ENCODE results near the gene ANKRD60.

GRCh38 chr20:58173930-58174707 lies 54.3 kb downstream of the ANKRD60 start:
- TF ChIP-seq CTCF (conservative IDR thresholded peaks at IDR 0.05 in 1 of 2, IDR thresholded peaks at IDR 0.05 in 1 of 2; ENCODE audit: low read depth in 1 of 2, low read length in 2 of 2) = no peak
- TF ChIP-seq EZH2 (IDR thresholded peaks at IDR 0.05; ENCODE audit: low read length, missing control alignments) = no peak

Measured in fibroblast of lung (primary cell).